Stromal cell of bone marrow (primary cell): ENCODE data around the gene COQ8A.
"Not testable (repeated sequence)": the region's sequence is repeated elsewhere in the genome, so short reads cannot be mapped to it uniquely, and the experiment has no call there.

Source experiments
- DNase-seq: peaks from one replicate; pipeline ENCODE4 v3.0.0-alpha.2; 2012; ENCODE audit warnings: low read depth

COQ8A gene

GRCh38 chr1:226985839-226986463 lies 45.9 kb downstream of the COQ8A start:
- DNase-seq, result no peak

- DNase-seq, result no peak
Observed at GRCh38 chr1:226986496-226987178, 46.5 kb downstream of the COQ8A start.

GRCh38 chr1:226987179-226987536 lies 47.1 kb downstream of the COQ8A start:
- no peak for DNase-seq

GRCh38 chr1:226987623-226988333 lies 47.7 kb downstream of the COQ8A start:
- no peak for DNase-seq

- no peak for DNase-seq
Observed at GRCh38 chr1:226988334-226988666, 48.2 kb downstream of the COQ8A start.

- DNase-seq, result no peak
Observed at GRCh38 chr1:226989085-226989920, 49.2 kb downstream of the COQ8A start.

GRCh38 chr1:226990133-226990716 lies 50.1 kb downstream of the COQ8A start:
- no peak for DNase-seq

GRCh38 chr1:226991920-226992319 lies 51.8 kb downstream of the COQ8A start:
- DNase-seq, result no peak

GRCh38 chr1:226993814-226994585 lies 53.9 kb downstream of the COQ8A start:
- DNase-seq, result no peak

- no peak for DNase-seq
Observed at GRCh38 chr1:226994586-226995364, 54.7 kb downstream of the COQ8A start.

GRCh38 chr1:226995365-226996332 lies 55.6 kb downstream of the COQ8A start:
- DNase-seq, result no peak

- DNase-seq, result not testable (repeated sequence)
Observed at GRCh38 chr1:226999579-226999978, 59.5 kb downstream of the COQ8A start.

GRCh38 chr1:227002531-227003049 lies 62.5 kb downstream of the COQ8A start:
- no peak for DNase-seq

GRCh38 chr1:227003165-227003564 lies 63.1 kb downstream of the COQ8A start:
- DNase-seq, result no peak

- DNase-seq, result no peak
Observed at GRCh38 chr1:227004796-227005195, 64.7 kb downstream of the COQ8A start.

GRCh38 chr1:227006226-227006796 lies 66.2 kb downstream of the COQ8A start:
- no peak for DNase-seq

- no peak for DNase-seq
Observed at GRCh38 chr1:227009937-227010336, 69.8 kb downstream of the COQ8A start.

- DNase-seq, result no peak
Observed at GRCh38 chr1:227010645-227011044, 70.6 kb downstream of the COQ8A start.

GRCh38 chr1:227016990-227017389 lies 76.9 kb downstream of the COQ8A start:
- no peak for DNase-seq
